ENCODE results near the gene EML2. TPM values are rescaled to one million over a fixed set of nuclear protein-coding genes. Genes with fewer than 3 reads are reported as not detected.

Gene EML2
- polyA plus RNA-seq, 1 donor from 2014 or later, result 18.9 TPM

DNA sequence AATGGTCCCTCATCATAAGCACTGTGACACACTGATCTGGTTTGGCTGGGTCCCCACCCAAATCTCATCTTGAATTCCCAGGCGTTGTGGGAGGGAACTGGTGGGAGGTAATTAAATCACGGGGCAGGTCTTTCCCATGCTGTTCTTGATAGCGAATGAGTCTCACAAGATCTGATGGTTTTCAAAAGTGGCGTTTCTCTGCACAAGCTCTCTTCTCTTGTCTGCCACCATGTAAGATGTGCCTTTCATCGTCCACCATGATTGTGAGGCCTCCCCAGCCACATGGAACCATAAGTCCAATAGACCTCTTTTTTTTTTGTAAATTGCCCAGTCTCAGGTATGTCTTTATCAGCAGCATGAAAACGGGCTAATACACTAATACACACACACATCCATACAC lies 30.2 kb downstream of the EML2 start:
- Histone ChIP-seq H4K20me1 (ENCODE audit: insufficient read depth) (no peaks in the 10 kb centered on the region), H3F3A (ENCODE audit: insufficient read depth, low read length, poor library complexity, severe bottlenecking) (no peaks in the 10 kb centered on the region), H3K9me3 (ENCODE audit: low read length) (no peaks in the 10 kb centered on the region), H3K9ac (ENCODE audit: low read length) (no peak overlapping the region), H3K27ac (ENCODE audit: low read length) (no peak overlapping the region), H3K4me2 (ENCODE audit: low read length) (no peak overlapping the region), H3K9me2 (ENCODE audit: insufficient read depth, low read length) (no peaks in the 10 kb centered on the region), H3K27me3 (ENCODE audit: insufficient read depth, low read depth, low read length) (no peaks in the 10 kb centered on the region), H3K36me3 (ENCODE audit: insufficient read depth, low read length) (no peaks in the 10 kb centered on the region), H3K4me3 (ENCODE audit: low read length) (no peak overlapping the region), H2AFZ (ENCODE audit: low read depth, low read length) (no peak overlapping the region), H3K79me2 (replicated peaks; ENCODE audit: insufficient read depth, low read length) (no peaks in the 10 kb centered on the region)
- TF ChIP-seq MXI1 (conservative IDR thresholded peaks at IDR 0.05; ENCODE audit: poor library complexity, severe bottlenecking) (no peak), RAD21 (conservative IDR thresholded peaks at IDR 0.05) (no peak), TAF1 (IDR thresholded peaks at IDR 0.05; ENCODE audit: low read depth) (no peak), EZH2 (IDR thresholded peaks at IDR 0.05; ENCODE audit: borderline replicate concordance, insufficient read depth, low read length, poor library complexity, severe bottlenecking) (no peak), CTCF (IDR thresholded peaks at IDR 0.05; ENCODE audit: poor library complexity, severe bottlenecking) (no peak), POLR2AphosphoS5 (IDR thresholded peaks at IDR 0.05) (no peak), SMC3 (conservative IDR thresholded peaks at IDR 0.05; ENCODE audit: poor library complexity) (no peak), REST (IDR thresholded peaks at IDR 0.05; ENCODE audit: borderline replicate concordance) (no peak), EP300 (conservative IDR thresholded peaks at IDR 0.05; ENCODE audit: poor library complexity, severe bottlenecking) (no peak)

- H3K9me3 ChIP-seq (ENCODE audit: low read length), result no peaks in the 10 kb centered on the region
- no peaks in the 10 kb centered on the region for H3K9me2 ChIP-seq (ENCODE audit: insufficient read depth, low read length)
- no peaks in the 10 kb centered on the region for H3K36me3 ChIP-seq (ENCODE audit: insufficient read depth, low read length)
- H3K4me3 ChIP-seq (ENCODE audit: low read length), result no peak overlapping the region
- TF ChIP-seq MXI1 (conservative IDR thresholded peaks at IDR 0.05; ENCODE audit: poor library complexity, severe bottlenecking) (no peak), EP300 (conservative IDR thresholded peaks at IDR 0.05; ENCODE audit: poor library complexity, severe bottlenecking) (no peak), RAD21 (conservative IDR thresholded peaks at IDR 0.05) (peak; percentile 64), TAF1 (IDR thresholded peaks at IDR 0.05; ENCODE audit: low read depth) (no peak), SMC3 (conservative IDR thresholded peaks at IDR 0.05; ENCODE audit: poor library complexity) (peak; percentile 76), POLR2AphosphoS5 (IDR thresholded peaks at IDR 0.05) (no peak), CTCF (IDR thresholded peaks at IDR 0.05; ENCODE audit: poor library complexity, severe bottlenecking) (peak; percentile 79), EZH2 (IDR thresholded peaks at IDR 0.05; ENCODE audit: borderline replicate concordance, insufficient read depth, low read length, poor library complexity, severe bottlenecking) (no peak), REST (IDR thresholded peaks at IDR 0.05; ENCODE audit: borderline replicate concordance) (no peak)
- no peak overlapping the region for H2AFZ ChIP-seq (ENCODE audit: low read depth, low read length)
- H4K20me1 ChIP-seq (ENCODE audit: insufficient read depth), result no peaks in the 10 kb centered on the region
- H3F3A ChIP-seq (ENCODE audit: insufficient read depth, low read length, poor library complexity, severe bottlenecking), result no peaks in the 10 kb centered on the region
- no peak overlapping the region for H3K27ac ChIP-seq (ENCODE audit: low read length)
- no peak overlapping the region for H3K9ac ChIP-seq (ENCODE audit: low read length)
- no peak overlapping the region for H3K4me2 ChIP-seq (ENCODE audit: low read length)
- peaks cover 11% of the 10 kb centered on the region for H3K27me3 ChIP-seq (ENCODE audit: insufficient read depth, low read depth, low read length)
- no peaks in the 10 kb centered on the region for H3K79me2 ChIP-seq (replicated peaks; ENCODE audit: insufficient read depth, low read length)
Observed at GRCh38 chr19:45607071-45608029, 31.8 kb downstream of the EML2 start.

All from neural cell (in vitro differentiated cells).